WTC11 (cell line): ENCODE data around the gene CDC73.

Experiments used
- ATF3 ChIP-seq: sonication (generic); formaldehyde crosslinking; conservative IDR thresholded peaks from 2 replicates; pipeline ENCODE4 v1.8.1; 2022; ENCODE audit warnings: mild to moderate bottlenecking, missing genetic modification reagents
- CBFB ChIP-seq: sonication (generic); formaldehyde crosslinking; IDR thresholded peaks from 2 replicates; pipeline ENCODE4 v1.8.1; 2022; ENCODE audit warnings: mild to moderate bottlenecking, low read depth, missing genetic modification reagents
- CTCF ChIP-seq: fragments of 200-600 bp; IDR thresholded peaks from 2 replicates; pipeline ENCODE4 v1.8.0; 2022; ENCODE audit warnings: antibody characterized with exemption
- E2F4 ChIP-seq: sonication (generic); formaldehyde crosslinking; IDR thresholded peaks from 2 replicates; pipeline ENCODE4 v1.8.1; 2022; ENCODE audit warnings: low read depth, mild to moderate bottlenecking, moderate library complexity, missing genetic modification reagents, borderline replicate concordance
- MAX ChIP-seq: sonication (generic); formaldehyde crosslinking; IDR thresholded peaks from 2 replicates; pipeline ENCODE4 v1.8.0; 2022; ENCODE audit warnings: mild to moderate bottlenecking, missing genetic modification reagents
- NR3C1 ChIP-seq: sonication (generic); formaldehyde crosslinking; conservative IDR thresholded peaks from 2 replicates; pipeline ENCODE4 v1.8.1; 2023; ENCODE audit warnings: low read depth, mild to moderate bottlenecking, missing genetic modification reagents
- ZNF232 ChIP-seq: sonication (generic); formaldehyde crosslinking; IDR thresholded peaks from 2 replicates; pipeline ENCODE4 v1.8.0; 2022; ENCODE audit warnings: mild to moderate bottlenecking, missing genetic modification reagents
- ZNF512 ChIP-seq: sonication (generic); formaldehyde crosslinking; IDR thresholded peaks from 2 replicates; pipeline ENCODE4 v1.8.1; 2022; ENCODE audit warnings: missing genetic modification reagents, borderline replicate concordance

GRCh38 chr1:193301746-193302145 lies 179.9 kb downstream of the CDC73 start:
- no peak for TF ChIP-seq E2F4 (CRISPR knock-in tag)
- TF ChIP-seq CTCF: no peak
- TF ChIP-seq NR3C1 (CRISPR knock-in tag): no peak
- TF ChIP-seq ZNF232: no peak
- no peak for TF ChIP-seq ATF3 (CRISPR knock-in tag)
- TF ChIP-seq ZNF512 (CRISPR knock-in tag): no peak
- TF ChIP-seq MAX (CRISPR knock-in tag): no peak
- TF ChIP-seq CBFB: no peak
